Measurements from ENCODE around the gene FAM120B. TPM values are rescaled to one million over a fixed set of nuclear protein-coding genes. Genes with fewer than 3 reads are reported as not detected.
A peak's percentile ranks its signal among the peaks of the same experiment; 100 is the strongest.

The FAM120B gene
- total RNA-seq, 1 experiment from 2014 or later, result 15.2 TPM

DNA sequence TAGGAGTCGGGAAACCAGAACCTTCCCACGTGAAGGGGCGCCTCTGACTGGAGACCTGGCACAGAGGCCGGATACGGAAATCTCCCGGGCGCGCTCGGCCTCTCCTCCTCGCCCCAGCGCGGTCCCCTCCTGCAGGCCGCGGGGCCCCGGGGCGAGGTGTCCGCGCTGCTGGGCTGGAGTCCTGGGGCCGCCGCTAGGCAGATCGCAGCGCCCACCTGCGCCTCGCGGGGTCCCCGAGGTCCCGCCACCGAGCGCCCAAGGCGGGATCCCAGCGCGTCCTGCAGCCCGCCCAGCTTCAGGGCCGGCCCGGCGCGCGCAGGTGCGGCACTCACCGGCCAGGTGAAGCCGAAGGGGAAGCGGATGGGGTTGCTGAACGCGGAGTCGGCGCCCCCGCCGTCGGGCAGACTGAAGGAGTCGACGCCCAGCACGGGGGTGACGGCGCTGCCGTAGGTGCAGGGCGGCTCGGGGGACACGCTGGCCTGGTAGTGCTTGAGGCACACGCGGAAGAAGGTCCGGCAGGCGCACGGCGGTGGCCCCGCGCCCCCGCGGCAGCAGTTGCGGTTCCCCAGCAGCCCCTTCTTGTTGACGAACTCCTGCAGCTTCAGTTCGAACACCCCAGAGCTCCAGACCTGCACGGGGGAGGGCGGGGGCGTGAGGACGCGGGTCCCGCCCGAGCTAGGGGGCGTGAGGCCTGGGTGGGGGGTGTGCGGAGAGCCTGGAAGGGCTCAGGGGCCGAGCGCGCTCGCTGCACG is 17.2 kb upstream of the FAM120B start (continued):
- TF ChIP-seq, protein P1, sequence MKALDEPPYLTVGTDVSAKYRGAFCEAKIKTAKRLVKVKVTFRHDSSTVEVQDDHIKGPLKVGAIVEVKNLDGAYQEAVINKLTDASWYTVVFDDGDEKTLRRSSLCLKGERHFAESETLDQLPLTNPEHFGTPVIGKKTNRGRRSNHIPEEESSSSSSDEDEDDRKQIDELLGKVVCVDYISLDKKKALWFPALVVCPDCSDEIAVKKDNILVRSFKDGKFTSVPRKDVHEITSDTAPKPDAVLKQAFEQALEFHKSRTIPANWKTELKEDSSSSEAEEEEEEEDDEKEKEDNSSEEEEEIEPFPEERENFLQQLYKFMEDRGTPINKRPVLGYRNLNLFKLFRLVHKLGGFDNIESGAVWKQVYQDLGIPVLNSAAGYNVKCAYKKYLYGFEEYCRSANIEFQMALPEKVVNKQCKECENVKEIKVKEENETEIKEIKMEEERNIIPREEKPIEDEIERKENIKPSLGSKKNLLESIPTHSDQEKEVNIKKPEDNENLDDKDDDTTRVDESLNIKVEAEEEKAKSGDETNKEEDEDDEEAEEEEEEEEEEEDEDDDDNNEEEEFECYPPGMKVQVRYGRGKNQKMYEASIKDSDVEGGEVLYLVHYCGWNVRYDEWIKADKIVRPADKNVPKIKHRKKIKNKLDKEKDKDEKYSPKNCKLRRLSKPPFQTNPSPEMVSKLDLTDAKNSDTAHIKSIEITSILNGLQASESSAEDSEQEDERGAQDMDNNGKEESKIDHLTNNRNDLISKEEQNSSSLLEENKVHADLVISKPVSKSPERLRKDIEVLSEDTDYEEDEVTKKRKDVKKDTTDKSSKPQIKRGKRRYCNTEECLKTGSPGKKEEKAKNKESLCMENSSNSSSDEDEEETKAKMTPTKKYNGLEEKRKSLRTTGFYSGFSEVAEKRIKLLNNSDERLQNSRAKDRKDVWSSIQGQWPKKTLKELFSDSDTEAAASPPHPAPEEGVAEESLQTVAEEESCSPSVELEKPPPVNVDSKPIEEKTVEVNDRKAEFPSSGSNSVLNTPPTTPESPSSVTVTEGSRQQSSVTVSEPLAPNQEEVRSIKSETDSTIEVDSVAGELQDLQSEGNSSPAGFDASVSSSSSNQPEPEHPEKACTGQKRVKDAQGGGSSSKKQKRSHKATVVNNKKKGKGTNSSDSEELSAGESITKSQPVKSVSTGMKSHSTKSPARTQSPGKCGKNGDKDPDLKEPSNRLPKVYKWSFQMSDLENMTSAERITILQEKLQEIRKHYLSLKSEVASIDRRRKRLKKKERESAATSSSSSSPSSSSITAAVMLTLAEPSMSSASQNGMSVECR (CRISPR knock-in tag; IDR thresholded peaks at IDR 0.05; ENCODE audit: borderline replicate concordance), result peak; percentile 32; the same call in 1 of the 2 replicates
- TF ChIP-seq, protein P2, sequence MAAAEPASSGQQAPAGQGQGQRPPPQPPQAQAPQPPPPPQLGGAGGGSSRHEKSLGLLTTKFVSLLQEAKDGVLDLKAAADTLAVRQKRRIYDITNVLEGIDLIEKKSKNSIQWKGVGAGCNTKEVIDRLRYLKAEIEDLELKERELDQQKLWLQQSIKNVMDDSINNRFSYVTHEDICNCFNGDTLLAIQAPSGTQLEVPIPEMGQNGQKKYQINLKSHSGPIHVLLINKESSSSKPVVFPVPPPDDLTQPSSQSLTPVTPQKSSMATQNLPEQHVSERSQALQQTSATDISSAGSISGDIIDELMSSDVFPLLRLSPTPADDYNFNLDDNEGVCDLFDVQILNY (CRISPR knock-in tag; IDR thresholded peaks at IDR 0.05), result peak; percentile 62
- TF ChIP-seq OVOL2 (CRISPR knock-in tag; IDR thresholded peaks at IDR 0.05; ENCODE audit: borderline replicate concordance) (no peak), TCF7 (CRISPR knock-in tag; IDR thresholded peaks at IDR 0.05; ENCODE audit: low read depth) (no peak), MYBL2 (CRISPR knock-in tag; IDR thresholded peaks at IDR 0.05) (no peak), ZNF423 (CRISPR knock-in tag; IDR thresholded peaks at IDR 0.05) (peak; percentile 2; the same call in 1 of the 2 replicates), ZNF317 (CRISPR knock-in tag; IDR thresholded peaks at IDR 0.05; ENCODE audit: borderline replicate concordance, low read depth) (no peak), KAT7 (CRISPR knock-in tag; IDR thresholded peaks at IDR 0.05; ENCODE audit: borderline replicate concordance) (no peak), ZNF671 (CRISPR knock-in tag; IDR thresholded peaks at IDR 0.05) (no peak), TP53 (CRISPR knock-in tag; IDR thresholded peaks at IDR 0.05) (peak; percentile 61; the same call in 1 of the 2 replicates), PRRX2 (CRISPR knock-in tag; IDR thresholded peaks at IDR 0.05) (no peak)
- TF ChIP-seq, protein P3, sequence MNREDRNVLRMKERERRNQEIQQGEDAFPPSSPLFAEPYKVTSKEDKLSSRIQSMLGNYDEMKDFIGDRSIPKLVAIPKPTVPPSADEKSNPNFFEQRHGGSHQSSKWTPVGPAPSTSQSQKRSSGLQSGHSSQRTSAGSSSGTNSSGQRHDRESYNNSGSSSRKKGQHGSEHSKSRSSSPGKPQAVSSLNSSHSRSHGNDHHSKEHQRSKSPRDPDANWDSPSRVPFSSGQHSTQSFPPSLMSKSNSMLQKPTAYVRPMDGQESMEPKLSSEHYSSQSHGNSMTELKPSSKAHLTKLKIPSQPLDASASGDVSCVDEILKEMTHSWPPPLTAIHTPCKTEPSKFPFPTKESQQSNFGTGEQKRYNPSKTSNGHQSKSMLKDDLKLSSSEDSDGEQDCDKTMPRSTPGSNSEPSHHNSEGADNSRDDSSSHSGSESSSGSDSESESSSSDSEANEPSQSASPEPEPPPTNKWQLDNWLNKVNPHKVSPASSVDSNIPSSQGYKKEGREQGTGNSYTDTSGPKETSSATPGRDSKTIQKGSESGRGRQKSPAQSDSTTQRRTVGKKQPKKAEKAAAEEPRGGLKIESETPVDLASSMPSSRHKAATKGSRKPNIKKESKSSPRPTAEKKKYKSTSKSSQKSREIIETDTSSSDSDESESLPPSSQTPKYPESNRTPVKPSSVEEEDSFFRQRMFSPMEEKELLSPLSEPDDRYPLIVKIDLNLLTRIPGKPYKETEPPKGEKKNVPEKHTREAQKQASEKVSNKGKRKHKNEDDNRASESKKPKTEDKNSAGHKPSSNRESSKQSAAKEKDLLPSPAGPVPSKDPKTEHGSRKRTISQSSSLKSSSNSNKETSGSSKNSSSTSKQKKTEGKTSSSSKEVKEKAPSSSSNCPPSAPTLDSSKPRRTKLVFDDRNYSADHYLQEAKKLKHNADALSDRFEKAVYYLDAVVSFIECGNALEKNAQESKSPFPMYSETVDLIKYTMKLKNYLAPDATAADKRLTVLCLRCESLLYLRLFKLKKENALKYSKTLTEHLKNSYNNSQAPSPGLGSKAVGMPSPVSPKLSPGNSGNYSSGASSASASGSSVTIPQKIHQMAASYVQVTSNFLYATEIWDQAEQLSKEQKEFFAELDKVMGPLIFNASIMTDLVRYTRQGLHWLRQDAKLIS (CRISPR knock-in tag; IDR thresholded peaks at IDR 0.05; ENCODE audit: borderline replicate concordance), result no peak
- TF ChIP-seq, protein P4, sequence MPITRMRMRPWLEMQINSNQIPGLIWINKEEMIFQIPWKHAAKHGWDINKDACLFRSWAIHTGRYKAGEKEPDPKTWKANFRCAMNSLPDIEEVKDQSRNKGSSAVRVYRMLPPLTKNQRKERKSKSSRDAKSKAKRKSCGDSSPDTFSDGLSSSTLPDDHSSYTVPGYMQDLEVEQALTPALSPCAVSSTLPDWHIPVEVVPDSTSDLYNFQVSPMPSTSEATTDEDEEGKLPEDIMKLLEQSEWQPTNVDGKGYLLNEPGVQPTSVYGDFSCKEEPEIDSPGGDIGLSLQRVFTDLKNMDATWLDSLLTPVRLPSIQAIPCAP (CRISPR knock-in tag; IDR thresholded peaks at IDR 0.05), result no peak
- TF ChIP-seq, protein P5, sequence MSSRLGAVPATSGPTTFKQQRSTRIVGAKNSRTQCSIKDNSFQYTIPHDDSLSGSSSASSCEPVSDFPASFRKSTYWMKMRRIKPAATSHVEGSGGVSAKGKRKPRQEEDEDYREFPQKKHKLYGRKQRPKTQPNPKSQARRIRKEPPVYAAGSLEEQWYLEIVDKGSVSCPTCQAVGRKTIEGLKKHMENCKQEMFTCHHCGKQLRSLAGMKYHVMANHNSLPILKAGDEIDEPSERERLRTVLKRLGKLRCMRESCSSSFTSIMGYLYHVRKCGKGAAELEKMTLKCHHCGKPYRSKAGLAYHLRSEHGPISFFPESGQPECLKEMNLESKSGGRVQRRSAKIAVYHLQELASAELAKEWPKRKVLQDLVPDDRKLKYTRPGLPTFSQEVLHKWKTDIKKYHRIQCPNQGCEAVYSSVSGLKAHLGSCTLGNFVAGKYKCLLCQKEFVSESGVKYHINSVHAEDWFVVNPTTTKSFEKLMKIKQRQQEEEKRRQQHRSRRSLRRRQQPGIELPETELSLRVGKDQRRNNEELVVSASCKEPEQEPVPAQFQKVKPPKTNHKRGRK (CRISPR knock-in tag; IDR thresholded peaks at IDR 0.05; ENCODE audit: borderline replicate concordance), result no peak

All from WTC11 (cell line).